GM12875 (cell line): ENCODE measurements around the gene ST6GAL1.

Experiments
- H3K4me3 ChIP-seq: one replicate; pipeline ENCODE4 v1.5.1; 2011; ENCODE audit warnings: low read depth, low read length, control low read depth
- TF ChIP-seq, protein P1 (sequence below): IDR thresholded peaks from 2 replicates; pipeline ENCODE4 v1.5.1; 2011; ENCODE audit warnings: low read depth, mild to moderate bottlenecking, control low read depth, inconsistent platforms, low read length, moderate library complexity, borderline replicate concordance; ENCODE audit not compliant: insufficient read depth

Gene ST6GAL1

DNA sequence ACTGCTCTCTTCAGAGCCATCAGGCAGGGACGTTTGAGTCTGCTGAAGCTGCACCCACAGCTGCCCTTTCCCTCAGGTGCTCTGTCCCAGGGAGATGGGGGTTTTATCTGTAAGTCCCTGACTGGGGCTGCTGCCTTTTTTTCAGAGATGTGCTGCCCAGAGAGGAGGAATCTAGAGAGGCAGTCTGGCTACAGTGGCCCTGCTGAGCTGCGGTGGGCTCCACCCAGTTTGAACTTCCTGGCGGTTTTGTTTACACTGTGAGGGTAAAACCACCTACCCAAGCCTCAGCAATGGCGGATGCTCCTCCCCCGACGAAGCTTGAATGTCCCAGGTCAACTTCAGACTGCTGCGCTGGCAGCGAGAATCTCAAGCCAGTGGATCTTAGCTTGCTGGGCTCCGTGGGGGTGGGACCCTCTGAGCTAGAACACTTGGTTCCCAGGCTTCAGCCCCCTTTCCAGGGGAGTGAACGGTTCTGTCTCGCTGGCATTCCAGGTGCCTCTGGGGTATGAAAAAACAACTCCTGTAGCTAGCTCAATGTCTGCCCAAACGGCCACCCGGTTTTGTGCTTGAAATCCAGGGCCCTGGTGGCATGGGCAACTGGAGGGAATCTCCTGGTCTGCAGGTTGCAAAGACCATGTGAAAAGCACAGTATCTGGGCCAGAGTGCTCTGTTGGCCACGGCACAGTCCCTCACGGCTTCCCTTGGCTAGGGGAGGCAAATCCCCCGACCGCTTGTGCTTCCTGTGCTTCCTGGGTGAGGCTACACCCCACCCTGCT is 21.1 kb upstream of the ST6GAL1 start:
- no peak overlapping the region for H3K4me3 ChIP-seq
- TF ChIP-seq, protein P1, sequence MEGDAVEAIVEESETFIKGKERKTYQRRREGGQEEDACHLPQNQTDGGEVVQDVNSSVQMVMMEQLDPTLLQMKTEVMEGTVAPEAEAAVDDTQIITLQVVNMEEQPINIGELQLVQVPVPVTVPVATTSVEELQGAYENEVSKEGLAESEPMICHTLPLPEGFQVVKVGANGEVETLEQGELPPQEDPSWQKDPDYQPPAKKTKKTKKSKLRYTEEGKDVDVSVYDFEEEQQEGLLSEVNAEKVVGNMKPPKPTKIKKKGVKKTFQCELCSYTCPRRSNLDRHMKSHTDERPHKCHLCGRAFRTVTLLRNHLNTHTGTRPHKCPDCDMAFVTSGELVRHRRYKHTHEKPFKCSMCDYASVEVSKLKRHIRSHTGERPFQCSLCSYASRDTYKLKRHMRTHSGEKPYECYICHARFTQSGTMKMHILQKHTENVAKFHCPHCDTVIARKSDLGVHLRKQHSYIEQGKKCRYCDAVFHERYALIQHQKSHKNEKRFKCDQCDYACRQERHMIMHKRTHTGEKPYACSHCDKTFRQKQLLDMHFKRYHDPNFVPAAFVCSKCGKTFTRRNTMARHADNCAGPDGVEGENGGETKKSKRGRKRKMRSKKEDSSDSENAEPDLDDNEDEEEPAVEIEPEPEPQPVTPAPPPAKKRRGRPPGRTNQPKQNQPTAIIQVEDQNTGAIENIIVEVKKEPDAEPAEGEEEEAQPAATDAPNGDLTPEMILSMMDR = no peak

DNA sequence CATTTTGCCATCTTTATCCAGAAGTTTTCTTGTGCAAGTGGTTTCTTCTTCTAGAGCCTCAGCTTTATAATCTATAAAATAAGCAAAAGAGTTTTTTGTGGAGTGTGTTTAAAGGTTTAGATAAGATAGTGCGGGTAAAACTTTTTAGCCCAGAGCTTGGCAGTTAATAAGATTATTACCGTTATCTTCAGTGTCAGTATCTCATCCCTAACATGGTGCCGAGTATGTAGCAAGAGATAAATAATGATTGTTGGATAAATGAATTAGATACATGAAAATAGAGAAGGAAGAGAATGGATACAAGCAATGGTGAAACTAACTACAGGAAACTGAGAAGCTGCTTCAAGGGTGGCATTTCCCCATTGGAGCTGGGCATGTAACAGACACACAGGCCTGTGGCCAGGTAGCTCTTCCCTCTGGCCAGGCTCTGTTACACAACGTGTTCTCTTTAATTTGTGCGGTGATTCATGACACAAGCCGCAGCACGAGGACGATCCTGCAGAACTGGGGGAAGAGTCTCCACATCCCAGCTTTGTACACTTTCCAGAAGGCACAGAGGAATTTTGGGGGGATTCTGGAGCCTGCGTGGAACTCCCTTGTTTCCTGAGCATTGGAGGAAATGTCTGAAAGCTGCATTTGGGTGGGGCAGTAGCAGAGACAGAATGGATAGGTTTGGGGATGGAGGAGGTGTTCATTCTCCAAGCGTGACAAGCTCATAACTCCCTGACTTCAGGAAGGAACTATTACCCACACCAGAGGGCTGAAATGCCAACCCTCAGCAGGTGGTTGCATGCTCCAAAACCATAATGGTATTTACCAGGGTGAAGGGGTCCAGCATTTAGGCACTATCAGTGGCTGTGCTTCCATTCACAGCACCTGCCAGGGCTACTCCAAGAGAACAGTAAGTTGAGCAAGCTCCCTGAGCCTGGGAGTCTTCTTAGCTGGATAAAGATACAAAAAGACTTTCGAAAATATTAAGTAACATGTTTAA is 14.2 kb upstream of the ST6GAL1 start:
- no peak overlapping the region for H3K4me3 ChIP-seq
- TF ChIP-seq, protein P1 = no peak

DNA sequence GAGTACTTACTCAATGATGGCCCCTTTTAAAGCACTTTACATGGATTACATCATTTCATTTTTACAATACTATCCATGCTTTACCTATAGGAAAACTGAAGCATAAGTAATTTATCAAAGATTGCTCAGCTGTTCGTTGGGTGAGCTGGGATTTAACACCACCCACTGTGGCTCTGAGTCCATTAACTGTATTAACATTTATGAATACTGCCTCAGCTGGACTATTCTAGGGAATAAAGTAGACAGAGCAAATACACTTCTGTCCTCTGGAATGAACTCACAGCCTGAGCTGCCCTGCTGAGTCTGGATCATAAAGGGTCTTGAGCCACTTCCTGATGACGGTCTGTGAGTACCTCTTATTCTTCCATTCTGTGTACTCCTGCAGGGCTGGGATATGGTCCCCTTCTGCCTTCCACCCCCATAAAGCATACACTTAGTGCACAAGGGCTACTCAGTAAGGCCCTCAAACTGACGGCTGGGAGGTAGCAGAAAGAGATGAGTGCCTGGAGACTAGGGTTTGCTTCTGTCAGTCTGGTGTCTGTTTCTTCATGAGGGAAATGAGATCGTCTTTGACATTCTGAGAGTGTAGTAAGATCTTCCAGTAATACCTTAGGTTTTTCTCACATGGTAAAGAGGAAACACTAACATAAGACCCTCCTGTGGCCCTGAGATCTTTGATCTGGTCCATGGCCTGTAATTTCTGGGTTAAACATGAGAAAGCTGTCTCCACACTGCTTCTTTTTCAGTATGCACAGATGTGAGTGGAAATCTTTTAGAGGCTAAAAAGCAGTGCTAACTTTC is 12.6 kb upstream of the ST6GAL1 start:
- TF ChIP-seq, protein P1 = no peak
- H3K4me3 ChIP-seq = no peak overlapping the region

DNA sequence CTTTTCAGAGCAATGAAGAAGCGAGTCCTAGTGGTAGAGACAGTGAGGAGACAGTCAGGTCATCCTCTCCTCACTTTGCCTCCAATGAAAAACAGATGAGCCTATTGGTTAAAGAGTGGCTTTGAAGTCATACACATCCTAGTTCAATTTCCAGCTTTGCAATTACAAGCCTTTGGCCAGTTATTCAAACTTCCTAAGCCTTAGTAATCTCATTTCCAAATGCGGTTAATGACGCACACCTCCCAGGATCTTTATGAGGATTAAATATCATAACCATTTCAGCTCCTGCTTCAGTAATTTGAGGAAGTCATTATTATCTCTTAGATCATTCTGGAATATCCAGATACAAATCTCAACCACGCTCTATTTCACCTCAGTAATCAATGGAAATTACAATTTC is 10.0 kb upstream of the ST6GAL1 start:
- H3K4me3 ChIP-seq = no peak overlapping the region
- TF ChIP-seq, protein P1 = no peak

- H3K4me3 ChIP-seq = no peak overlapping the region
- TF ChIP-seq, protein P1 = no peak
Measured at GRCh38 chr3:186920796-186921195, 9.5 kb upstream of the ST6GAL1 start.

DNA sequence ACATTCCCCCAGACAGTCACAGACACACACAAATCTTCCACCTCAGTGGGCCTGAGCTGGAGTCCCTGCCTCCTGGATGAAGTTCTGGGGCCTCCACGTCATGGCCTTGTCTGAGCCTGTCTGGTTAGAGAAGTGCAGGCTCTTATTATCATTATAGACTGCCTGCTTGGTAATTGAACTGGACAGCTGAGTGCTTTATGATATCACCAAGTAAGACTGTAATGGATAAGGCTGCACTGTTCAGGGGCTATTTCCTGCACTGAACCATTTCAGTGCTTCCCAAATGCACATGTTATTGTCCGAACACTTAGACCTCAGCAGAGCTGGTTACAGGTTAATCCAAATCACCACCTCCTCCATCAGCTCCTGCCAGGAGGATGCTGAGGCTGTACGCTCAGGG is 8.7 kb upstream of the ST6GAL1 start:
- H3K4me3 ChIP-seq = no peak overlapping the region
- TF ChIP-seq, protein P1 = no peak
